ENCODE measurements around the gene AKR1C1. TPM values are rescaled to one million over a fixed set of nuclear protein-coding genes. Genes with fewer than 3 reads are reported as not detected.

Gene AKR1C1
- total and polyA plus RNA-seq, 2 donors (not counting 3 experiments of a cell fraction or from before 2014, with no cell fraction given): 1.5 to 5.5 TPM

DNA sequence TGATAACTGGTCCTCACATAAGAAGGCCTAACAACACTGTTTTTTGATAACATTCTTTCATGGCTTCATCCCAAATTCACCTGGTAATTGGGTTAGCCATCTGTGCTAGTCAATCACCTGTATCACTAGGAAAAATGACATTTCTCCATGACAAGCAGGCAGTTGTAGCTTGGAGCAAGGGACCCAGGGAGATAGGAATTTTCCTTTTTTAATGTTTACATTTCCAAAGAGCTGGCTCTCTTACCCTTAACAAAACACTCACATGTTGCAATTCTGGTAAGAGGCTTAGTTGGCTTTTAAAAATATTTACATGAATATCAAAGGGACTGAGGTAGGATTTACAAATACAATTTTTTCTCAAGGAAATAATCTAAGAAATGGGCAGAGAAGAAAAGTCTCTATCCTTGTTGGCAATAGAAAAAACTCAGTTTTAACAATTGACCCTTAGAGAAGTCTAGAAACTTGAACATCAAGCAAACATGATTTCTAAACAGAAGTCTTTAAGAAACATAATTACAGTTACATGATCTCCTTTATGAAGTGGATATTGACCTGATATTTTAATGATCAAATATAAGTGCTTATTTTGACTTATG, 16.1 kb upstream of the AKR1C1 start:
- H3K9ac ChIP-seq (replicated peaks; ENCODE audit: extremely low read depth, insufficient read depth, low read length): no peak overlapping the region
- no peak overlapping the region for H3K27ac ChIP-seq (ENCODE audit: insufficient read depth, low read depth, low read length)
- H3K4me1 ChIP-seq (ENCODE audit: control insufficient read depth, extremely low read depth, insufficient read depth, low read length): peaks cover 11% of the 10 kb centered on the region
- H3K4me2 ChIP-seq (ENCODE audit: insufficient read depth, low read length): no peak overlapping the region
- ChIA-PET CTCF (no interaction called here), POLR2A (no interaction called here)
- dilution Hi-C loops (cut with MboI; ENCODE audit: extremely low pct_ligation_motif_present, low sequenced_read_pairs) (no loop called here), intact Hi-C loops (cut with micrococcal nuclease) (no loop called here)
- DNase-seq (ENCODE audit: low read depth, low spot score): no peak
- no peaks in the 10 kb centered on the region for H4K20me1 ChIP-seq (replicated peaks; ENCODE audit: control insufficient read depth, extremely low read depth, insufficient read depth, low read length)
- no peaks in the 10 kb centered on the region for H3K79me2 ChIP-seq (ENCODE audit: control insufficient read depth, insufficient read depth, low read length)
- H3K4me3 ChIP-seq (replicated peaks in 1 of 3; ENCODE audit: insufficient read depth in 1 of 3, low read depth in 1 of 3, low read length in 3 of 3): no peak overlapping the region
- H3K9me3 ChIP-seq (replicated peaks; ENCODE audit: control insufficient read depth, insufficient read depth, low read length): no peaks in the 10 kb centered on the region
- no peak overlapping the region for H2AFZ ChIP-seq (ENCODE audit: low read depth, low read length)
- H3K9me1 ChIP-seq (replicated peaks; ENCODE audit: control insufficient read depth, extremely low read depth, insufficient read depth, low read length): no peaks in the 10 kb centered on the region
- no peaks in the 10 kb centered on the region for H3K27me3 ChIP-seq (ENCODE audit: control insufficient read depth in 2 of 2, insufficient read depth in 2 of 2, low read length in 2 of 2)
- TF ChIP-seq POLR2A (IDR thresholded peaks at IDR 0.05; ENCODE audit: low read depth, low read length) (no peak), FOS (IDR thresholded peaks at IDR 0.05; ENCODE audit: borderline replicate concordance, insufficient read depth, low read length) (no peak), JUN (IDR thresholded peaks at IDR 0.05; ENCODE audit: borderline replicate concordance, insufficient read depth, insufficient read length, low read depth) (no peak), POLR2AphosphoS5 (IDR thresholded peaks at IDR 0.05; ENCODE audit: insufficient read depth, low read depth, low read length) (no peak), MAX (IDR thresholded peaks at IDR 0.05; ENCODE audit: insufficient read depth, insufficient read length) (no peak)
- TF ChIP-seq, protein P1, sequence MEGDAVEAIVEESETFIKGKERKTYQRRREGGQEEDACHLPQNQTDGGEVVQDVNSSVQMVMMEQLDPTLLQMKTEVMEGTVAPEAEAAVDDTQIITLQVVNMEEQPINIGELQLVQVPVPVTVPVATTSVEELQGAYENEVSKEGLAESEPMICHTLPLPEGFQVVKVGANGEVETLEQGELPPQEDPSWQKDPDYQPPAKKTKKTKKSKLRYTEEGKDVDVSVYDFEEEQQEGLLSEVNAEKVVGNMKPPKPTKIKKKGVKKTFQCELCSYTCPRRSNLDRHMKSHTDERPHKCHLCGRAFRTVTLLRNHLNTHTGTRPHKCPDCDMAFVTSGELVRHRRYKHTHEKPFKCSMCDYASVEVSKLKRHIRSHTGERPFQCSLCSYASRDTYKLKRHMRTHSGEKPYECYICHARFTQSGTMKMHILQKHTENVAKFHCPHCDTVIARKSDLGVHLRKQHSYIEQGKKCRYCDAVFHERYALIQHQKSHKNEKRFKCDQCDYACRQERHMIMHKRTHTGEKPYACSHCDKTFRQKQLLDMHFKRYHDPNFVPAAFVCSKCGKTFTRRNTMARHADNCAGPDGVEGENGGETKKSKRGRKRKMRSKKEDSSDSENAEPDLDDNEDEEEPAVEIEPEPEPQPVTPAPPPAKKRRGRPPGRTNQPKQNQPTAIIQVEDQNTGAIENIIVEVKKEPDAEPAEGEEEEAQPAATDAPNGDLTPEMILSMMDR (IDR thresholded peaks at IDR 0.05; ENCODE audit: extremely low read depth in 1 of 2, insufficient read depth in 1 of 2, low read depth in 1 of 2, low read length in 2 of 2): no peak
- BruUV-seq (replicated peaks): no TSS peak
- FAIRE-seq: no peak
- H3K36me3 ChIP-seq (ENCODE audit: control insufficient read depth in 2 of 2, extremely low read depth in 1 of 2, insufficient read depth in 2 of 2, low read length in 2 of 2): no peaks in the 10 kb centered on the region
